CD4-positive, alpha-beta T cell treated with Interferon alpha-2 for 1 hour (primary cell): Measurements from ENCODE around the gene CBFB.

Experiments used
- DNase-seq, 2 donors: peaks; one replicate each; pipeline ENCODE4 v3.0.0-alpha.2; 2020 to 2022

Gene CBFB

GRCh38 chr16:67043420-67043819 lies 14.5 kb downstream of the CBFB start:
- no peak for DNase-seq

DNA sequence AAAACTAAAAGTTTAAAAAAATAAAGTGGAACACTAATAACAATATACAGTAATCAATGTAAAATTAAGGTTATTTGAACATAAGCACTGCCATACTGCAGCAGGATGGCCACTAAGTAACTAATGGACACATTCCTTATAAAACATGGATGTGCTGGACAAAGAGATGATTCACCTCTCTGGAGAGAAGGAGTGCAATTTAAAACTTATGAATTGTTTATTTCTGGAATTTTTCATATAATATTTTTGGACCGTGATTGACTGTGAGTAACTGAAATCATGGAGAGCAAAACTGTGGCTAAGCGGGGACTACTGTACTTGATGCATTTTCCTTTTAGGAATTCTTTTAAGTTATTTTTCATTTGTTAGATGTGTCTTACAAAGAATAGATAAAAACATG lies 21.8 kb downstream of the CBFB start:
- no peak for DNase-seq

- DNase-seq: no peak
These were observed 23.4 kb downstream of the CBFB start for GRCh38 chr16:67052399-67052798.

DNA sequence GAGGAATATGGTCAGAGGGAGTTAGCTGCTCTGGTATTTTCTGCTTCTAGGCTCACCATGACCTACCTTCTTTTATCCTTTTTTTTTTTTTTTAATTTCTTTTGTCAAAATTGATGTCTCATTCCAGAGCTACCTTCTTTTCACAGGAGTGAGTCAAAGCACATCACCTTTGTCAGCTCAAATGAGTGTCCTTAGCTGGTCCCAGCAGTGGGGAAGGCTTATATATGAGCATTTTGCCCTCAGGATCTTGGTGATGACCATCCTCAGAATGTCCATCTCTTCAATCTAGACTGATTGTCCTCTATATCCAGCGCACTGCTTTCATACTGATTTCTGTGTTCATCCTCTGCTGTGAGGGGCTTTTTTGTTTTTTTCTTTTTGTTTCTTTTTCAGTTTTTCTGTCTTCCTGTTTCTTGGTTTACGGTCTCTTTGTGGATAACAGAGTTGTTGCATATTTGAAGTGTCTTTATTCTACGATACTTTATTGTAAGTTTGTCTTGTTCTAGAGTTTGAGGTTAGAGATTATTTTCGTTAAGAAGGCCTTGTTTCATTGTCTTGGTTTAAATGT lies 24.9 kb downstream of the CBFB start:
- peak in 1 of 2 donors; percentile 36 for DNase-seq

GRCh38 chr16:67054901-67055300 lies 26.0 kb downstream of the CBFB start:
- no peak for DNase-seq

GRCh38 chr16:67055712-67056487 lies 27.0 kb downstream of the CBFB start:
- no peak for DNase-seq

DNA sequence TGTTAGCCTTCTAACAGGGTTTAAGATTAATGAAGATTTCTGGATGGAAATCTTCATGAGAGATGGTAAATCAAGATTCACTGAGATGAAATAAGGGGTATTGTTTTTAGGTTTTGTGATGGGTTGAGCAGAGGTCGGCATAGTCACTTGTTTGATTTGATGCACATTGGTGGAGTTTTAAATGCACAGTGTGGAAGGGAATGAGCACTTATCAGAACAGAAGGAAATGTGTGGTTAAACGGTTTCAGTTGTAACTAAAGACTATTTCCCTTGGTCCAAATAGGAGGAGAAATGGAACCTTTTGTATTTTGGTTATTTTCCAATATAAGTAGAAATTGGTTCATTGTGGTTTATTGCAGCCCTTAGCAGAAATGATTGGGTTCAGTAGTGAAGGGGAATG lies 34.1 kb downstream of the CBFB start:
- DNase-seq: no peak

GRCh38 chr16:67068212-67068753 lies 39.3 kb downstream of the CBFB start:
- DNase-seq: no peak

- no peak for DNase-seq
These were observed 42.6 kb downstream of the CBFB start for GRCh38 chr16:67071476-67072048.

DNA sequence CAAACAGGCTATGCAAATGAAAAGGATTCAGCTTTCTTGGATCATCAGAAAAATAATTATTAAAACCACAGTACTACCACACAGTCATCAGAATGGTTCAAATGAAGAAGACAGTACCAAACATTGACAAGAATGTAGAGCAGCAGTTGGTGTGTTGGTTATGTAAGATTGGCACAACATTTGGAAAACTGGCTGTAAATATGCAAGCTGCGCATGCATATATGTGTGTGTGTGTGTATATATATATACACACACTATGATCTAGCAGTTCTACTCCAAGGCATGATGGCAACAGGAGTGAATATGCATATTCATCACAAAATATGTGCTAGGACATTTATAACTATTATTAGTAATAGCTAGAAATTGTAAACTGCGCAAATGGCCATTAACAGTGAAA lies 46.4 kb downstream of the CBFB start:
- DNase-seq: no peak

DNA sequence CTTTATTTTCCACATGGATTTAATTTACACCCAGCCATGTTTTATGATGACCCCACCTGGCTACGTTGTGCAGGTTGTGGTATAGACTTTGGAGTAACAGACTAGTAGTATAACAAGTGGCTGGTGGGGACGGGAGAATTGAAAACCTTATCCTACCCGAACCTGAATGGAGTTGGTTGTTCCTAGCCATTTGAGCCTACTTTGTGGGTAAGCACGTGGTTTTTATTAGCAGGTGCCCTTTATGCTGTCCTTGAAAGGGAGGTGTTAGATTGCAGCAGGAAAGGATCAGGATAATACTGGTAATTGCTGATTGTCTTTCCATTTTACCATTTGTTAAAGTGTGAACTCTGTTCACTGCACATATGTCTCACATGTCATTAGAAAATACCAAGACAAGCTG lies 48.9 kb downstream of the CBFB start:
- DNase-seq: no peak

DNA sequence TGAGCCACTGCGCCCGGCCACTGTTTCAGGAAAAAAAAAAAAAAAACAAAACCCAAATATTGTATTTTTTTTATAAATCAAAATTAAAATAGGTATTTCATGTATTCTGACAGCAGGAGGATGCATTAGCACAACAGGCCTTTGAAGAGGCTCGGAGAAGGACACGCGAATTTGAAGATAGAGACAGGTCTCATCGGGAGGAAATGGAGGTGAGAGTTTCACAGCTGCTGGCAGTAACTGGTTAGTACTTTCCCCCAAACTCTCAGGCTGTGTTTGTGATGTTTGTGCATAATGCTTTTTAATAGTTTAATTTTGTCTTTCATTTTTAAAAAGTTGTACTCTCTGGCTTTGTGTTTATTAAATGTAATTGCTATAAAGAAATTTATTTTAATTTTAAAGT lies 53.2 kb downstream of the CBFB start:
- DNase-seq: no peak

DNA sequence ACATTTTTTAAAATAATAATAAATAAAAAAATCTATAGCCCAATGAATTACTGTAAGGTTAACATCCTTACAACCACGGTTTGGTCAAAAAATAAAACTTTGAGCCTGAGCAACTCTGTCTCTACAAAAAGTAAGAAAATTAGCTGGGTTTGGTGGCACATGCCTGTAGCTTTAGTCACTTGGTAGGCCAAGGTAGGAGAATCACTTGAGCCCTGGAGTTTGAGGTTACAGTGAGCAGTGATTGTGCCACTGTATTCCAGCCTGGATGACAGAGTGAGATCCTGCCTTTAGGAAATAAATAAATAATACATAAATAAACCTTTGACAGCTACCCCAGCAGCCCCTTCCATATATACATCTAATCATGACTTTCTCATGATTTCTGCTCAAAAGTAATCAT lies 53.9 kb downstream of the CBFB start:
- no peak for DNase-seq

GRCh38 chr16:67084345-67085028 lies 55.5 kb downstream of the CBFB start:
- DNase-seq: no peak

DNA sequence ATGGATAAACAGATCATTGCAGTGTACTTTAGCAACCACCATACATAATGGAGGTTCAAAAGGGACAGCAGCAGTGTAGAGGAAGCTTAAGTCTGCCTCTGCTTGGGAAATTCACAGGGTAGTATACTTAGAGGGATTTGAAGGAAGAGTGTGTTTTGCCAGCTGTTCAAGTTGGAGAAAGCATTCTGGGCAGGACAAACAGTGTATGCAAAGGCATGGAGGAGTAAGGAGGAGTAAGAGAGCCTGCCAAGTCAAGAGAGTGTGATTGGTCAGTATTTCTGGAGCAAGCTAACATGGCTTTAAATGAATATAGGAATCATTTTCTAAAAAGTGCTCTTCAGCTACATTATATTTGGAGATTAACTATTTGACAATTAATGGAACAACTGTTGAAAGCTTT lies 57.9 kb downstream of the CBFB start:
- no peak for DNase-seq

- no peak for DNase-seq
These were observed 58.3 kb downstream of the CBFB start for GRCh38 chr16:67087291-67087690.

DNA sequence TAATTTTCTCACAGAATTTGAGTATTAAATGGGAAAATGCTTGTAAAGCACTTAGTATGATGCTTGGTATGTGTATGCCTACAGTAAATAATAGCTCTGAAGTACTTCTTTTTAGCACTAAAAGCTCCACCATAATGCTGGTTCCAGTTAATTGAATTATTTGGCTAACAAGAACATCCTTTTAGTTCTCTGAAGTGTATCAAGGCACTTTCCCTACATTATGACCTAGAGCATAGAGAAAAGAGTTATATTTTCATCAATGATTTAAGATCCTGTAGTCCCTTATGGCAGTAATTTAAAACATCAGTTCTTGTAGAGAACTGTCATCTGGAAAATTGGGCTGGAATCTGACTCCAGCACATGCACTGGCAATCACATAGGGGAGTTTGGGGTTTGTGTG lies 58.9 kb downstream of the CBFB start:
- DNase-seq: no peak

GRCh38 chr16:67088551-67088950 lies 59.6 kb downstream of the CBFB start:
- DNase-seq: no peak

- DNase-seq: no peak
These were observed 60.2 kb downstream of the CBFB start for GRCh38 chr16:67089101-67089500.

- no peak for DNase-seq
These were observed 63.1 kb downstream of the CBFB start for GRCh38 chr16:67091906-67092566.

GRCh38 chr16:67093098-67093726 lies 64.3 kb downstream of the CBFB start:
- no peak for DNase-seq

GRCh38 chr16:67098599-67098998 lies 69.7 kb downstream of the CBFB start:
- DNase-seq: no peak
